Panc1 (cell line): ENCODE data around the gene CEACAM16.

ENCODE experiments used
- SIN3A ChIP-seq: IDR thresholded peaks from 2 replicates; pipeline ENCODE4 v1.6.1; 2012; ENCODE audit warnings: low read depth, mild to moderate bottlenecking, low read length, moderate library complexity, borderline replicate concordance; ENCODE audit not compliant: insufficient read depth
- TF ChIP-seq, protein P1 (sequence below): fragments of 450-650 bp; IDR thresholded peaks from 2 replicates; pipeline ENCODE4 v1.5.1; 2017; ENCODE audit warnings: mild to moderate bottlenecking

DNA sequence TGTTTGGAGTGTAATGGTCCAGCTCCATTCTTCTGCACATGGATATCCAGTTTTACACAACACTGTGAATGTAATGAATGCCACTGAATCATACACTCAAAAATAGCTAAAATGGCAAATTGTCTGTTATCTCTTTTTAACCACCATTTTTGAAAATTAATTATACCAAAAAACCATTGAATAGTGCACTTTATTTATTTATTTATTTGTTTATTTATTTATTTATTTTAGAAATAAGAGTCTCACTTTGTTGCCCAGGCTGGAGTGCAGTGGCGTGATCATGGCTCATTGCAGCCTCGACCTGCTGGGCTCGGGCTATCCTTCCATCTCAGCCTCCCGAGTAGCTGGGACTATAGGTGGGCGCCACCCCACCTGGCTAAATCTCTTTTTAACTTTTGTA, 35.0 kb upstream of the CEACAM16 start:
- TF ChIP-seq SIN3A = no peak
- TF ChIP-seq, protein P1, sequence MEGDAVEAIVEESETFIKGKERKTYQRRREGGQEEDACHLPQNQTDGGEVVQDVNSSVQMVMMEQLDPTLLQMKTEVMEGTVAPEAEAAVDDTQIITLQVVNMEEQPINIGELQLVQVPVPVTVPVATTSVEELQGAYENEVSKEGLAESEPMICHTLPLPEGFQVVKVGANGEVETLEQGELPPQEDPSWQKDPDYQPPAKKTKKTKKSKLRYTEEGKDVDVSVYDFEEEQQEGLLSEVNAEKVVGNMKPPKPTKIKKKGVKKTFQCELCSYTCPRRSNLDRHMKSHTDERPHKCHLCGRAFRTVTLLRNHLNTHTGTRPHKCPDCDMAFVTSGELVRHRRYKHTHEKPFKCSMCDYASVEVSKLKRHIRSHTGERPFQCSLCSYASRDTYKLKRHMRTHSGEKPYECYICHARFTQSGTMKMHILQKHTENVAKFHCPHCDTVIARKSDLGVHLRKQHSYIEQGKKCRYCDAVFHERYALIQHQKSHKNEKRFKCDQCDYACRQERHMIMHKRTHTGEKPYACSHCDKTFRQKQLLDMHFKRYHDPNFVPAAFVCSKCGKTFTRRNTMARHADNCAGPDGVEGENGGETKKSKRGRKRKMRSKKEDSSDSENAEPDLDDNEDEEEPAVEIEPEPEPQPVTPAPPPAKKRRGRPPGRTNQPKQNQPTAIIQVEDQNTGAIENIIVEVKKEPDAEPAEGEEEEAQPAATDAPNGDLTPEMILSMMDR = no peak
